ENCODE measurements around the gene IMMP2L.

The IMMP2L gene

GRCh38 chr7:111517549-111517951 is 44.7 kb downstream of the IMMP2L start:
- no peak for TF ChIP-seq CTCF (IDR thresholded peaks at IDR 0.05; ENCODE audit: low read depth, low read length)
- no peak for DNase-seq (ENCODE audit: extremely low read depth, low read depth)

GRCh38 chr7:111516612-111517011 is 45.7 kb downstream of the IMMP2L start:
- TF ChIP-seq CTCF (IDR thresholded peaks at IDR 0.05; ENCODE audit: low read depth, low read length): no peak
- DNase-seq (ENCODE audit: extremely low read depth, low read depth): no peak

DNA sequence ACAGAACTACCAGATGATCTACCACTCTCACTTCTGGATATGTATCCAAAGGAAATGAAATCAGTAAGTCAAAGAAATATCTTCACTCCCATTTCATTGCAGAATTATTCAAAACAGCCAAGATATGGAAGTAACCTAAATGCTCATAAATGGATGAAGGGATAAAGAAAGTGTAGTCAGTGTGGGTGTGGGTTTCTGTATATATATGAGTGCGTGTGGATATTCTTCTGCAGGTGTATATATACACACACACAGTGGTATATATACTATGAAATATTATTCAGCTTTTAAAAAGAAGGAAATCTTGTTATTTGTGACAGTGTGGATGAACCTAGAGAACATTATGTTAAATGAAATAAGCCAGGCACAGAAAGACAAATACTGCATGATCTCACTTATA is 48.7 kb downstream of the IMMP2L start:
- no peak for DNase-seq (ENCODE audit: extremely low read depth, low read depth)
- no peak for TF ChIP-seq CTCF (IDR thresholded peaks at IDR 0.05; ENCODE audit: low read depth, low read length)

DNA sequence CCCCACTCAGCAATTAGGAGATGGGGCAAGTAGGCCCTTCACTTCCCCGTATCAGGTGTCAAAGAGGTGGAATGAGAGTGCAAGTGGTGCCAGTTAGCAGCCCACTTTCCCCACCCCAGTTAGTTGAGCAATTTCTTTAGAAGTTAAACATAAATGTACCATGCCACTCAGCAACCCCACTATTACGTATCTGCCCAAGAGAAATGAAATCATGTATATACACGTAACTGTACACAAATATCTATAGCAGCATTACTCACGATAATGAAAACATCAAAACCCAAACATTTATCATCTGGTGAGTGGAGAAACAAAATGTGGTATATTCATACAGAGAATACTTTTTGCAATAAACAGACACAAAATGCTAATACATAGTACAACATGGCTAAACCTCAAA is 50.4 kb downstream of the IMMP2L start:
- no peak for DNase-seq (ENCODE audit: extremely low read depth, low read depth)
- TF ChIP-seq CTCF (IDR thresholded peaks at IDR 0.05; ENCODE audit: low read depth, low read length): no peak

GRCh38 chr7:111510584-111511378 is 51.5 kb downstream of the IMMP2L start:
- TF ChIP-seq CTCF (IDR thresholded peaks at IDR 0.05; ENCODE audit: low read depth, low read length): no peak
- no peak for DNase-seq (ENCODE audit: extremely low read depth, low read depth)

DNA sequence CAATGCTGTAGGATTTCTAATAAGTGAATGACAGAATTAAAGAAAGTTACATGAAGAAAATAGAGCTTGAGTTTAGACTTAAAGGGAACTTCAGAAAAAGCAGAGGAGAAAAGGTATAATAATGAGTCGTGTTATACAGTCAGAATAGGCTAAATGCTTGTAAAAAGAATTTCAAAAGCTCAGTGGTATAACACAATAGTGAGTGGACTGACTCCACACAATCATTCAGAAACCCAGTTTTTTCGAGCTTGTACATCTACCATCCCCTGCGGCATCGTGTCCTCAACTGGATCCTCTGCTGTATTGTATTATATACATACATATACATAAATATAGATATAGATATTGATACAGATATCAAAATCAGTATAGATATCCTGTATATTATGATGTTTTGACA is 52.2 kb downstream of the IMMP2L start:
- TF ChIP-seq CTCF (IDR thresholded peaks at IDR 0.05; ENCODE audit: low read depth, low read length): no peak
- DNase-seq (ENCODE audit: extremely low read depth, low read depth): no peak

GRCh38 chr7:111509288-111509687 is 53.0 kb downstream of the IMMP2L start:
- no peak for TF ChIP-seq CTCF (IDR thresholded peaks at IDR 0.05; ENCODE audit: low read depth, low read length)
- no peak for DNase-seq (ENCODE audit: extremely low read depth, low read depth)
